Sigmoid colon (tissue), 7 donors: ENCODE results near the gene EEPD1. TPM values are rescaled to one million over a fixed set of nuclear protein-coding genes. Genes with fewer than 3 reads are reported as not detected.

Experiments
- DNase-seq: peaks from one replicate; pipeline ENCODE4 v3.0.0-alpha.2; 2019
- H3K27ac ChIP-seq, 4 donors: fragments of 200-600 bp; sonication (generic); one replicate each; pipeline ENCODE4 v1.5.1; 2016 to 2019; ENCODE audit warnings: mild to moderate bottlenecking in 1 of 4
- H3K27me3 ChIP-seq, 3 donors: fragments of 200-600 bp; sonication (generic); one replicate each; pipeline ENCODE4 v1.5.1; 2019; ENCODE audit warnings: mild to moderate bottlenecking in 1 of 3
- H3K36me3 ChIP-seq, 4 donors: fragments of 200-600 bp; sonication (generic); one replicate each; pipeline ENCODE4 v1.5.1; 2016 to 2019
- H3K4me1 ChIP-seq, 4 donors: fragments of 200-600 bp; sonication (generic); one replicate each; pipeline ENCODE4 v1.5.1; 2017 to 2019
- H3K4me3 ChIP-seq, 4 donors: fragments of 200-600 bp; sonication (generic); one replicate each; pipeline ENCODE4 v1.5.1; 2017 to 2019; ENCODE audit warnings: mild to moderate bottlenecking in 2 of 4, moderate library complexity in 1 of 4
- H3K9me3 ChIP-seq, 4 donors: fragments of 200-600 bp in 3 of 4; sonication (generic) in 3 of 4; one replicate each; pipeline versions ENCODE4 v1.5.1 to v1.6.1; 2013 to 2019
- CTCF ChIP-seq, 4 experiments: fragments of 450-650 bp in 3 of 4; fragments of 200-600 bp in 1 of 4; IDR thresholded peaks; one replicate each; pipeline ENCODE4 v1.5.1; 2016 to 2019; ENCODE audit warnings: antibody characterized with exemption in 4 of 4, mild to moderate bottlenecking in 3 of 4, moderate library complexity in 2 of 4
- EP300 ChIP-seq, 4 donors: sonication (generic); formaldehyde crosslinking; IDR thresholded peaks; one replicate each; pipeline ENCODE4 v1.6.1; 2017; ENCODE audit warnings: antibody characterized with exemption in 4 of 4
- POLR2A ChIP-seq, 2 donors: fragments of 450-650 bp; IDR thresholded peaks; one replicate each; pipeline ENCODE4 v1.6.1; 2016; ENCODE audit warnings: antibody characterized with exemption in 2 of 2, mild to moderate bottlenecking in 2 of 2, moderate library complexity in 2 of 2
- POLR2AphosphoS5 ChIP-seq, 4 donors: sonication (generic); formaldehyde crosslinking; IDR thresholded peaks; one replicate each; pipeline ENCODE4 v1.6.1; 2017; ENCODE audit warnings: antibody characterized with exemption in 4 of 4
- WGBS, 2 donors: extraction: QIAGEN DNeasy Blood & Tissue Kit; methylation state at CpG; one replicate each; pipeline ENCODE4 v1.1.7; 2013; 5-methylcytosine and 5-hydroxymethylcytosine counted together
- intact Hi-C: fragments of 100-400 bp; cut with DNase I; formaldehyde crosslinking; loops from one replicate; pipeline ENCODE4 v1.15.1; 2023
- polyA plus RNA-seq, 3 donors: library from polyadenylated mRNA; stranded (reverse); fragments of 200-250 nt; gene quantifications; one replicate each; pipeline ENCODE4 v1.2.3, GENCODE V29; 2013
- total RNA-seq, 4 donors: library from RNA; depleted of rRNA; stranded (reverse); fragments of >200 nt; gene quantifications; one replicate each; pipeline ENCODE4 v1.1.0, GENCODE V29; 2016
- donor health status: healthy with polysubstance abuse.
- donor health status: Bipolar disorder and iron deficiency.
- donor health status: healthy.

The EEPD1 gene
- total and polyA plus RNA-seq, 7 donors: 6.6 to 18.1 (median 14.3) TPM

- Histone ChIP-seq H3K27ac (peak overlapping the region in 3 of 4 donors; percentile 60 to 83 (median 68)), H3K9me3 (no peaks in the 10 kb centered on the region), H3K36me3 (no peaks in the 10 kb centered on the region), H3K4me1 (peaks cover 0 to 50% (median 38%) of the 10 kb centered on the region in 4 donors), H3K4me3 (no peak overlapping the region), H3K27me3 (no peaks in the 10 kb centered on the region)
- TF ChIP-seq POLR2AphosphoS5 (IDR thresholded peaks at IDR 0.05) (no peak), POLR2A (IDR thresholded peaks at IDR 0.05) (no peak), EP300 (IDR thresholded peaks at IDR 0.05) (no peak), CTCF (IDR thresholded peaks at IDR 0.05) (no peak)
- 85 to 90% methylated on average over 5 of the region's 5 CpGs for WGBS, 2 donors
- no peak for DNase-seq
- intact Hi-C loops: no loop called here
Measured at GRCh38 chr7:36190447-36191291, 37.6 kb downstream of the EEPD1 start.

GRCh38 chr7:36191292-36191920, 38.4 kb downstream of the EEPD1 start:
- TF ChIP-seq CTCF (IDR thresholded peaks at IDR 0.05) (no peak), POLR2AphosphoS5 (IDR thresholded peaks at IDR 0.05) (peak in 1 of 4 donors; percentile 21)
- intact Hi-C loops: no loop called here
- H3K27ac ChIP-seq: peak overlapping the region; percentile 48 to 83 (median 64)
- WGBS, 2 donors: 82 to 85% methylated on average over 7 of the region's 7 CpGs
- H3K36me3 ChIP-seq: no peaks in the 10 kb centered on the region
- peaks cover 0 to 46% (median 34%) of the 10 kb centered on the region in 4 donors for H3K4me1 ChIP-seq
- DNase-seq: peak; percentile 30
- peak overlapping the region in 1 of 4 donors; percentile 16 for H3K4me3 ChIP-seq
- no peaks in the 10 kb centered on the region for H3K27me3 ChIP-seq
- H3K9me3 ChIP-seq: no peaks in the 10 kb centered on the region

- H3K4me3 ChIP-seq: peak overlapping the region in 1 of 4 donors; percentile 16
- WGBS, 2 donors: 65 to 86% methylated on average over 11 of the region's 11 CpGs
- intact Hi-C loops: no loop called here
- peaks cover 0 to 39% (median 31%) of the 10 kb centered on the region in 4 donors for H3K4me1 ChIP-seq
- peak in 3 of 4 donors; percentile 34 to 89 (median 66) for TF ChIP-seq EP300 (IDR thresholded peaks at IDR 0.05)
- no peak for TF ChIP-seq POLR2A (IDR thresholded peaks at IDR 0.05)
- TF ChIP-seq POLR2AphosphoS5 (IDR thresholded peaks at IDR 0.05): peak in 1 of 4 donors; percentile 72
- no peaks in the 10 kb centered on the region for H3K9me3 ChIP-seq
- no peaks in the 10 kb centered on the region for H3K36me3 ChIP-seq
- no peaks in the 10 kb centered on the region for H3K27me3 ChIP-seq
- peak; percentile 69 for DNase-seq
- peak overlapping the region; percentile 48 to 83 (median 64) for H3K27ac ChIP-seq
Measured at GRCh38 chr7:36192053-36192824, 39.2 kb downstream of the EEPD1 start.

GRCh38 chr7:36192877-36193276, 39.8 kb downstream of the EEPD1 start:
- Histone ChIP-seq H3K4me1 (peaks cover 0 to 37% (median 28%) of the 10 kb centered on the region in 4 donors), H3K27me3 (no peaks in the 10 kb centered on the region), H3K9me3 (no peaks in the 10 kb centered on the region), H3K27ac (peak overlapping the region in 2 of 4 donors; percentile 68 to 83), H3K4me3 (no peak overlapping the region), H3K36me3 (no peaks in the 10 kb centered on the region)
- 95 to 98% methylated on average over 7 of the region's 7 CpGs for WGBS, 2 donors
- peak; percentile 59 for DNase-seq
- TF ChIP-seq POLR2AphosphoS5 (IDR thresholded peaks at IDR 0.05) (no peak), POLR2A (IDR thresholded peaks at IDR 0.05) (no peak), EP300 (IDR thresholded peaks at IDR 0.05) (no peak), CTCF (IDR thresholded peaks at IDR 0.05) (no peak)
- intact Hi-C loops: no loop called here
